ENCODE results near the gene ACD. TPM values are rescaled to one million over a fixed set of nuclear protein-coding genes. Genes with fewer than 3 reads are reported as not detected.

Gene ACD
- total and polyA plus RNA-seq, 10 donors: 16.9 to 31.7 (median 24.0) TPM

- no peak overlapping the region for H3K27ac ChIP-seq
- H3K27me3 ChIP-seq (replicated peaks in 1 of 7): no peaks in the 10 kb centered on the region
- H3K4me3 ChIP-seq: no peak overlapping the region
- intact Hi-C loops (cut with DNase I; ENCODE audit: low total_unique reads): no loop called here
- H3K9me3 ChIP-seq: peaks cover 0 to 11% (median 8%) of the 10 kb centered on the region in 8 donors
- no peak for DNase-seq
- H3K4me1 ChIP-seq: peaks cover 0 to 41% (median 17%) of the 10 kb centered on the region in 6 donors
- WGBS, 5 donors: 91 to 97% (median 96%) methylated on average over 4 of the region's 4 CpGs
- TF ChIP-seq CTCF (IDR thresholded peaks at IDR 0.05 in 8 of 11, conservative IDR thresholded peaks at IDR 0.05 in 3 of 11) (no peak), POLR2AphosphoS5 (IDR thresholded peaks at IDR 0.05) (no peak), POLR2A (IDR thresholded peaks at IDR 0.05) (no peak)
- H3K36me3 ChIP-seq: peaks cover 0 to 30% (median 9%) of the 10 kb centered on the region in 6 donors
Observed at GRCh38 chr16:67702130-67702529, 42.1 kb upstream of the ACD start.

- no peaks in the 10 kb centered on the region for H3K27me3 ChIP-seq (replicated peaks in 1 of 7)
- H3K4me3 ChIP-seq: no peak overlapping the region
- H3K9me3 ChIP-seq: peaks cover 0 to 11% (median 8%) of the 10 kb centered on the region in 8 donors
- TF ChIP-seq CTCF (IDR thresholded peaks at IDR 0.05 in 8 of 11, conservative IDR thresholded peaks at IDR 0.05 in 3 of 11) (no peak), POLR2A (IDR thresholded peaks at IDR 0.05) (no peak), POLR2AphosphoS5 (IDR thresholded peaks at IDR 0.05) (no peak)
- DNase-seq: no peak
- H3K27ac ChIP-seq: no peak overlapping the region
- intact Hi-C loops (cut with DNase I; ENCODE audit: low total_unique reads): no loop called here
- peaks cover 0 to 49% (median 23%) of the 10 kb centered on the region in 6 donors for H3K4me1 ChIP-seq
- WGBS, 5 donors: 88 to 98% (median 93%) methylated on average over 1 of the region's 1 CpG
- peaks cover 0 to 30% (median 9%) of the 10 kb centered on the region in 6 donors for H3K36me3 ChIP-seq
Observed at GRCh38 chr16:67701420-67701819, 41.4 kb upstream of the ACD start.

- peak; percentile 30 for DNase-seq
- H3K27me3 ChIP-seq (replicated peaks in 1 of 7): no peaks in the 10 kb centered on the region
- WGBS, 5 donors: 81 to 99% (median 94%) methylated on average over 7 of the region's 7 CpGs
- intact Hi-C loops (cut with DNase I; ENCODE audit: low total_unique reads): no loop called here
- H3K4me1 ChIP-seq: peaks cover 0 to 43% (median 25%) of the 10 kb centered on the region in 6 donors
- H3K36me3 ChIP-seq: peaks cover 0 to 26% (median 9%) of the 10 kb centered on the region in 6 donors
- H3K27ac ChIP-seq: no peak overlapping the region
- H3K4me3 ChIP-seq: no peak overlapping the region
- TF ChIP-seq POLR2AphosphoS5 (IDR thresholded peaks at IDR 0.05): no peak
- TF ChIP-seq CTCF (IDR thresholded peaks at IDR 0.05 in 8 of 11, conservative IDR thresholded peaks at IDR 0.05 in 3 of 11): no peak
- TF ChIP-seq POLR2A (IDR thresholded peaks at IDR 0.05): no peak
- peaks cover 0 to 11% (median 8%) of the 10 kb centered on the region in 8 donors for H3K9me3 ChIP-seq
Observed at GRCh38 chr16:67699265-67699664, 39.2 kb upstream of the ACD start.

GRCh38 chr16:67697422-67698185, 37.5 kb upstream of the ACD start:
- H3K27ac ChIP-seq: peak overlapping the region in 7 of 8 donors; percentile 6 to 76 (median 61)
- peaks cover 0 to 45% (median 28%) of the 10 kb centered on the region in 6 donors for H3K4me1 ChIP-seq
- no peak for DNase-seq
- H3K36me3 ChIP-seq: peaks cover 0 to 26% (median 9%) of the 10 kb centered on the region in 6 donors
- peaks cover 0 to 11% (median 8%) of the 10 kb centered on the region in 8 donors for H3K9me3 ChIP-seq
- no peak for TF ChIP-seq CTCF (IDR thresholded peaks at IDR 0.05 in 8 of 11, conservative IDR thresholded peaks at IDR 0.05 in 3 of 11)
- no peak for TF ChIP-seq POLR2A (IDR thresholded peaks at IDR 0.05)
- no peak for TF ChIP-seq POLR2AphosphoS5 (IDR thresholded peaks at IDR 0.05)
- intact Hi-C loops (cut with DNase I; ENCODE audit: low total_unique reads): no loop called here
- WGBS, 5 donors: 53 to 92% (median 79%) methylated on average over 4 of the region's 4 CpGs
- H3K4me3 ChIP-seq: peak overlapping the region in 1 of 8 donors; percentile 23
- no peaks in the 10 kb centered on the region for H3K27me3 ChIP-seq (replicated peaks in 1 of 7)

Data from spleen (tissue), 11 donors.